HG02981 (cell line): ENCODE data around the gene FSD1L.
"Not testable (repeated sequence)": the region's sequence is repeated elsewhere in the genome, so short reads cannot be mapped to it uniquely, and the experiment has no call there.

Experiments
- ATAC-seq: cut with Tn5 transposase; IDR thresholded peaks from one replicate; pipeline ENCODE4 v1.9.1; 2021; ENCODE audit warnings: mild to moderate bottlenecking, moderate library complexity; ENCODE audit not compliant: unreplicated experiment

Gene FSD1L

DNA sequence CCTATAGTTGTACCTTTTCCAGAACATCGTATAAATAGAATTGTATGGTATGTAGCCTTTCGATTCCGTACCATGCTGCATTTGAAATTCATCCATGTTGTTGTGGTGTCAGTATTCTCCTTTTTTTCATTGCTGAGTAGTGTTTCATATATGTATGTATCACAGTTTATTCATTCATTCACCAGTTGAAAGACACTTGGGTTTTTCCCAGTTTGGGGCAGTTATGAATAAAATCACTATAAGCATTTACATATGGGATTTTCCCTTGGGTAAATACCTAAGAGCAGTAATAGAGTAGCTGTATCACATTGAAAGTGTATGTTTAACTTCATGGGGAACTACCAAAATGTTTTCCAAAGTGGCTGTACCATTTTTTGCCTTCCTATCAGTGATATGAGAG lies 94.0 kb downstream of the FSD1L start:
- peak; percentile 93 for ATAC-seq

DNA sequence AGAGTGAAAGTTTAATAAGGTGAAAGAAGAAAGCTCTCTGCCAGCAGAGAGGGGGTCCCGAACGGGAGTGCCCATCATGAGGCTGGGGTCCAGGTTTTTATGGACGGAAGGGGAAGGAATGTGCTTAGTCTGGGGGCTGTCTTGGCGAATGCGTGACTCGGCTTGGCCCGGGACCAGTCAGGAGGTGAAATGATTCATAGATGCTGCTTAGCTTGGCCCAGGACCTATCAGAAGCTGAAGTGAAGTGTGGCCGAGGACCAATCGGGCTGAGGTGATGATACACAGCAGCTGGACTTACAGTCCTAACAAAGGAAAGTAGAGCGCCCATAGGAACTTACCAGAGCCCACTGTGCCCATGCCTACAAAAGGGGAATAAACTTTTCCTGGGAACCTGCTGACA lies 106.2 kb downstream of the FSD1L start:
- ATAC-seq = no peak

DNA sequence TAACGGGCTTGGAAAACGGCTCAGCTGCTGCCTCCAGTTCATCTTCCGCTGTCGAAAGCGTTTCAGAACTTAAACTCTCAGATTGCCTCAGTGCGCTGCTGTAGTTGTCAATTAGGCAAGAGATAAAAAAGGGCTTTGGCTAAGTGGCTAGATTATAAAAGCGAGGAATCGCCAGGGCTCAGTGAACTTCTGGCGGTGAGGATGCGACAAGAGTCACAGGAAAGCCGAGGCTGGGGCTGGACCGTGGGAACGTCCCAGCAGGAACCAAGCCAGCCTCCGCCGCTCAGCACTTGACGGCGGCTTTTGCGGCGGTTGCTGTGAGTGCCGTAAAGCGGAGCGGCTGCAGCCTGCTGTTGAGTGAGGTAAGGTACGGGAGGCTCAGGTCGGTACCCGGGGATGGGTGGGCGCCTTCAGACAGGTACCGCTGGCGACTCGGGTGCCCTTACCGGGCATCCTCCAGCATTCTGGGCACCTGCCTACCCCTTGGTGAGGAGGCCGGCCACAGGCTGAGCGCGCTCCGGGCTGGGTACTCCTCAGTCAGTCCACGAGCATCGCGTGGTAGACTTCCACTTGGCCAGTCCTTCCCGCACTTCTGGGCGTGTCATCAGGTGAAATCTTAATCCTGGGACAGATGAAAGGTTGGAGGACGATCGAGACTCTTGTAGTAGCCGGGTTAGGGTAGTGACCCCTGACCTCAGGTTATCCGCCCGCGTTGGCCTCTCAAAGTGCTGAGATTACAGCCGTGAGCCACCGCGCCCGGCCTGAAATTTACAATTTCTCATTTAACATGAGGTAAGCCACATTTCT lies 110.2 kb downstream of the FSD1L start, which contains the start of gene FKTN:
Gene FKTN, plus strand, starts transcription at position 328 of the 807 bp plus-strand sequence. CDS start 16,902 bp downstream, outside the sequence.
- ATAC-seq = peak; percentile 93

GRCh38 chr9:105572455-105572854 lies 124.6 kb downstream of the FSD1L start:
- no peak for ATAC-seq

GRCh38 chr9:105579952-105580351 lies 132.1 kb downstream of the FSD1L start:
- ATAC-seq = not testable (repeated sequence)

GRCh38 chr9:105581550-105581949 lies 133.7 kb downstream of the FSD1L start:
- not testable (repeated sequence) for ATAC-seq

DNA sequence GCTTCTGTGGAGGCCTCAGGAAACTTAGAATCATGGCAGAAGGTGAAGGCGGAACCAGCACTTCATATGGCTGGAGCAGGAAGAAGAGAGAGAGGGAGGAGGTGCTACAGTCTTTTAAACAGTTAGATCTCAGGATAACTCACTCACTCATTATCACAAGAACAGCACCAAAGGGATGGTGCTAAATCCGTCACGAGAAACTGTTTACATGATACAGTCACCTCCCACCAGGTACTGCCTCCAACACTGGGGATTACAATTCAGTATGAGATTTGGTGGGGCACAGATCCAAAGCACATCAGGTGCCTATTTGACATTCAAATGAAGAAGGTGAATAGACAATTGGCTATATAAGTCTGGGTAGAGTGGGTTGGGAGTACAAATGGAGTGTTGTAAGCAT lies 145.3 kb downstream of the FSD1L start:
- ATAC-seq = no peak
